ENCODE measurements around the gene INPP5K.

GRCh38 chr17:1471911-1472821 lies 44.2 kb downstream of the INPP5K start:
- TF ChIP-seq POLR2A (IDR thresholded peaks at IDR 0.05; ENCODE audit: low read depth, low read length) (no peak), CTCF (conservative IDR thresholded peaks at IDR 0.05; ENCODE audit: low read depth, low read length) (no peak), RCOR1 (IDR thresholded peaks at IDR 0.05; ENCODE audit: insufficient replicate concordance, low read length) (no peak), MAZ (IDR thresholded peaks at IDR 0.05; ENCODE audit: borderline replicate concordance, low read depth, low read length) (no peak), NFE2L2 (IDR thresholded peaks at IDR 0.05; ENCODE audit: low read depth, low read length) (no peak), CEBPB (IDR thresholded peaks at IDR 0.05; ENCODE audit: low read depth, low read length) (no peak), USF2 (IDR thresholded peaks at IDR 0.05; ENCODE audit: low read depth, low read length) (no peak), CHD1 (IDR thresholded peaks at IDR 0.05; ENCODE audit: low read depth, low read length) (no peak), RFX5 (IDR thresholded peaks at IDR 0.05; ENCODE audit: low read depth, low read length) (no peak)

All from IMR-90 (cell line).